Panc1 (cell line): ENCODE data around the gene ADGRL3. TPM values are rescaled to one million over a fixed set of nuclear protein-coding genes. Genes with fewer than 3 reads are reported as not detected.
"Not testable (repeated sequence)": the region's sequence is repeated elsewhere in the genome, so short reads cannot be mapped to it uniquely, and the experiment has no call there.

Experiments
- ATAC-seq: fragments of 200-7000 bp; cut with Tn5 transposase; 2 replicates; pipeline ENCODE4 v1.9.1; 2020; ENCODE audit warnings: mild to moderate bottlenecking, moderate library complexity
- BruUV-seq: library from RNA; stranded (reverse); fragments of 400-500 nt; replicated peaks from 2 replicates; lab custom pipeline; 2021; lab: Mats Ljungman, UMichigan
- CTCF ChIA-PET: fragments of 300-600 bp; sonication (Branson Sonifier 250); formaldehyde crosslinking; loops from one replicate; lab custom pipeline; 2022; ENCODE audit warnings: antibody characterized with exemption; lab: Charles Lee
- POLR2A ChIA-PET: fragments of 300-600 bp; sonication (Branson Sonifier 250); formaldehyde crosslinking; loops from one replicate; lab custom pipeline; 2022; ENCODE audit warnings: antibody characterized with exemption; lab: Charles Lee
- DNase-seq: peaks from one replicate; pipeline ENCODE4 v3.0.0-alpha.2; 2010; ENCODE audit warnings: low read depth, low spot score
- H3K27ac ChIP-seq: 2 replicates; pipeline ENCODE4 v1.5.1; 2011; ENCODE audit warnings: mild to moderate bottlenecking, low read length, inconsistent platforms
- H3K27me3 ChIP-seq: fragments of 200-500 bp; sonication (Bioruptor generic); 2 replicates; pipeline ENCODE4 v1.6.0; 2014; ENCODE audit warnings: low read length, inconsistent platforms; ENCODE audit not compliant: control insufficient read depth, insufficient read depth
- H3K36me3 ChIP-seq: fragments of 200-500 bp; sonication (Bioruptor generic); 2 replicates; pipeline ENCODE4 v1.5.1; 2014; ENCODE audit warnings: inconsistent platforms, mild to moderate bottlenecking, low read length, moderate library complexity; ENCODE audit not compliant: control insufficient read depth, insufficient read depth
- H3K4me1 ChIP-seq: 2 replicates; pipeline ENCODE4 v1.5.1; 2011; ENCODE audit warnings: inconsistent platforms, mild to moderate bottlenecking, low read length, moderate library complexity; ENCODE audit not compliant: control insufficient read depth, insufficient read depth
- H3K4me3 ChIP-seq, 2 experiments: 2 replicates each; pipeline ENCODE4 v1.5.1; 2011 to 2012; ENCODE audit warnings: low read depth in 2 of 2, low read length in 2 of 2, mild to moderate bottlenecking in 2 of 2, inconsistent platforms in 1 of 2, moderate library complexity in 1 of 2
- H3K9me3 ChIP-seq: fragments of 200-500 bp; sonication (Bioruptor generic); 2 replicates; pipeline ENCODE4 v1.5.1; 2014; ENCODE audit warnings: low read depth, mild to moderate bottlenecking, inconsistent platforms, low read length, moderate library complexity; ENCODE audit not compliant: control insufficient read depth, insufficient read depth
- CTCF ChIP-seq: fragments of 450-650 bp; IDR thresholded peaks from 2 replicates; pipeline ENCODE4 v1.5.1; 2017; ENCODE audit warnings: mild to moderate bottlenecking
- POLR2AphosphoS5 ChIP-seq: IDR thresholded peaks from 2 replicates; pipeline ENCODE4 v1.6.1; 2012; ENCODE audit warnings: mild to moderate bottlenecking, low read depth, low read length, moderate library complexity
- REST ChIP-seq, 2 experiments: IDR thresholded peaks; 2 replicates each; pipeline ENCODE4 v1.6.1; 2011 to 2012; ENCODE audit warnings: low read depth in 2 of 2, control low read depth in 1 of 2, low read length in 1 of 2, mild to moderate bottlenecking in 1 of 2, moderate library complexity in 1 of 2; ENCODE audit not compliant: insufficient read depth in 1 of 2
- SIN3A ChIP-seq: IDR thresholded peaks from 2 replicates; pipeline ENCODE4 v1.6.1; 2012; ENCODE audit warnings: low read depth, mild to moderate bottlenecking, low read length, moderate library complexity, borderline replicate concordance; ENCODE audit not compliant: insufficient read depth
- TCF7L2 ChIP-seq: IDR thresholded peaks from 2 replicates; pipeline ENCODE4 v1.6.1; 2011; ENCODE audit warnings: mild to moderate bottlenecking, low read depth, low read length, inconsistent platforms
- in situ Hi-C: cut with HindIII; loops from 2 replicates; pipeline ENCODE4 v1.10.0; 2016; ENCODE audit warnings: low sequenced_read_pairs, low pct_unique_long_range_greater_than_20kb
- intact Hi-C: fragments of 100-400 bp; cut with micrococcal nuclease; formaldehyde crosslinking; loops from one replicate; pipeline ENCODE4 v1.10.0; 2022; ENCODE audit not compliant: unreplicated experiment
- total RNA-seq: library from RNA; stranded (reverse); gene quantifications from one replicate; pipeline ENCODE4 v1.2.1, GENCODE V29; 2021; ENCODE audit not compliant: unreplicated experiment

ADGRL3 gene
- total RNA-seq, 1 experiment from 2014 or later: 0.23 TPM

- BruUV-seq: no TSS peak
- CTCF ChIA-PET: no interaction called here
- Histone ChIP-seq H3K27me3 (no peaks in the 10 kb centered on the region), H3K36me3 (no peaks in the 10 kb centered on the region), H3K9me3 (no peaks in the 10 kb centered on the region), H3K4me1 (no peaks in the 10 kb centered on the region), H3K4me3 (no peak overlapping the region), H3K27ac (no peak overlapping the region)
- TF ChIP-seq REST (IDR thresholded peaks at IDR 0.05; ENCODE audit: insufficient read depth in 1 of 2, low read depth in 2 of 2, low read length in 1 of 2) (no peak), CTCF (no peak), POLR2AphosphoS5 (no peak), TCF7L2 (no peak), SIN3A (no peak)
- DNase-seq (no peak), ATAC-seq (no peak)
- POLR2A ChIA-PET: no interaction called here
- intact Hi-C loops (no loop called here), in situ Hi-C loops (no loop called here)
Observed at GRCh38 chr4:61753739-61754138, 553.6 kb downstream of the ADGRL3 start.

- H3K4me1 ChIP-seq, H3K36me3 ChIP-seq, in situ Hi-C loops, BruUV-seq, H3K27ac ChIP-seq, POLR2A ChIA-PET, intact Hi-C loops, H3K27me3 ChIP-seq, ATAC-seq, CTCF ChIA-PET, H3K4me3 ChIP-seq, DNase-seq, H3K9me3 ChIP-seq: not testable (repeated sequence)
Observed at GRCh38 chr4:61756937-61757336, 556.8 kb downstream of the ADGRL3 start.

GRCh38 chr4:61757983-61758382 lies 557.9 kb downstream of the ADGRL3 start:
- in situ Hi-C loops: not testable (repeated sequence)

GRCh38 chr4:61758596-61758995 lies 558.5 kb downstream of the ADGRL3 start:
- intact Hi-C loops, ATAC-seq, BruUV-seq, H3K4me1 ChIP-seq, DNase-seq, H3K36me3 ChIP-seq, in situ Hi-C loops, H3K27ac ChIP-seq, CTCF ChIA-PET, H3K27me3 ChIP-seq, H3K4me3 ChIP-seq, H3K9me3 ChIP-seq: not testable (repeated sequence)
- POLR2A ChIA-PET: interaction anchor here (0.6 kb wide), 1 partner anchor 592 kb away, joined by 3 read pairs; no protein-coding TSS in a partner anchor

More at GRCh38 chr4:61757983-61758382, 557.9 kb downstream of the ADGRL3 start:
- H3K27ac ChIP-seq, CTCF ChIA-PET, H3K4me1 ChIP-seq, ATAC-seq, H3K4me3 ChIP-seq, DNase-seq, intact Hi-C loops, BruUV-seq, H3K27me3 ChIP-seq, H3K9me3 ChIP-seq, H3K36me3 ChIP-seq: not testable (repeated sequence)
- POLR2A ChIA-PET: interaction anchor here (0.6 kb wide), 1 partner anchor 592 kb away, joined by 3 read pairs; no protein-coding TSS in a partner anchor

- DNase-seq, ATAC-seq, H3K27ac ChIP-seq, H3K9me3 ChIP-seq, H3K4me3 ChIP-seq, intact Hi-C loops, CTCF ChIA-PET, H3K36me3 ChIP-seq, BruUV-seq, in situ Hi-C loops, H3K27me3 ChIP-seq, POLR2A ChIA-PET, H3K4me1 ChIP-seq: not testable (repeated sequence)
Observed at GRCh38 chr4:61759245-61759644, 559.1 kb downstream of the ADGRL3 start.
